Left colon (tissue), 2 donors: ENCODE results near the gene TRNP1. TPM values are rescaled to one million over a fixed set of nuclear protein-coding genes. Genes with fewer than 3 reads are reported as not detected.
A peak's percentile ranks its signal among the peaks of the same experiment; 100 is the strongest.

ENCODE experiments used
- ATAC-seq: fragments of 200-7000 bp; cut with Tn5 transposase; one replicate; pipeline ENCODE4 v1.9.1; 2020; ENCODE audit warnings: mild to moderate bottlenecking, moderate library complexity
- DNase-seq, 2 donors: peaks; one replicate each; pipeline ENCODE4 v3.0.0-alpha.2; 2020
- intact Hi-C, 2 donors: fragments of 100-400 bp; cut with DNase I in 1 of 2; cut with micrococcal nuclease in 1 of 2; formaldehyde crosslinking; loops; one replicate each; pipeline versions ENCODE4 v1.11.2 to v1.14.0; 2022; cut with DNase I, micrococcal nuclease
- total RNA-seq, 2 donors: library from RNA; stranded (reverse); fragmentation: NEBNext Ultra II Directional; extraction: Animal tissue kit (Norgen Biotek cat#: 25700); gene quantifications; one replicate each; pipeline ENCODE4 v1.2.1, GENCODE V29; 2021
- donor health status: DM: no; HTN: no; CAD: no.
- donor health status: DM: yes; HTN: yes; CAD: no.

TRNP1 gene
- total RNA-seq, 2 donors from 2014 or later = 1.3 to 3.0 TPM

DNA sequence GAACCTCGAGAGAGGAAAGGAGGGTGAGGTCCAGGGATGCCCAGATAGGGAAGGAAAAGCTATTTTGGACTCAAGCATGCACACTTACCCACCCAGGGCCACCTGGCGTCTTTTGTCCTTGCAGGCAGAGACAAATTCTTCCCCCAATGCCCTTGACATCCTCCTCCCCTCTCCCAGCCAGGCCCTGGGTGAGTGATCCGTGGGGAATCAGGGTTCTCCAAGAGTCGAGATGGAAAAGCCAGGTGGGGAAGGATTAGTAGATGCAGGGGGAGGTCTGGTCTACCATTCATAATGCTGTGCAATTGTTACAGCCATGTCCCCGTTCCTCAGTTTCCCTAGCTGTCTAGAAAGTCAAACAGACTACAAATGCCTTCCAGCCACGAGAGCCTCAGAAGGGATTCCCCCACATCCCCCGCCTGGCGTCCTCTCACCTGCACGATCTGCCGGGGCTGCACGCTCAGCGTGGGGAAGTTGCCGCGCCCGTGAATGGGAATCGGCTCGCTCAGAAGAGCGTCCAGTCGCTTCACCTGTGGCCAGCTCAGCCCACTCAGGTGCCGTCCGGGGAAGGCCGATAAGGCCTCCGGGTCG, 18.6 kb downstream of the TRNP1 start:
- DNase-seq = no peak
- no peak for ATAC-seq

DNA sequence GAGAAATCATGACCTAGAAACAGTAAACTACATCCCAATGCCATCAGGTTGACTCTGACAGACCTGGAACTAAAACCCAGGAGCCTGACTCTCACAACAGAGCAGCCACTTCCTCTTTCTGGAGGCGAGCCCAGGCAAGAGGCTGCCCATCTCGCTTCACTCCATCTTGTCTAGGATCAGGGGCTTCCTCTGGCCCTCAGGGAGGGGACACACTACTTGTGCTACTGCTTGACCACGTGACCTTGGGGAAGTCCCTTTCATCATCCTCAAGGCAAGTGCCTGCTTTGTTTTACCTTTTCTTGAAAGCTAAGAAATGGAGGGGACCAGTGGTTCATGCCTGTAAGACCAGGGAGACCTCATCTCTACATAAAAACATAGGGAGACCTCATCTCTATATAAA, 21.8 kb downstream of the TRNP1 start:
- ATAC-seq (no peak), DNase-seq (no peak)
- intact Hi-C loops = no loop called here

More for the DNA sequence above, 18.6 kb downstream of the TRNP1 start:
- intact Hi-C loops = no loop called here

DNA sequence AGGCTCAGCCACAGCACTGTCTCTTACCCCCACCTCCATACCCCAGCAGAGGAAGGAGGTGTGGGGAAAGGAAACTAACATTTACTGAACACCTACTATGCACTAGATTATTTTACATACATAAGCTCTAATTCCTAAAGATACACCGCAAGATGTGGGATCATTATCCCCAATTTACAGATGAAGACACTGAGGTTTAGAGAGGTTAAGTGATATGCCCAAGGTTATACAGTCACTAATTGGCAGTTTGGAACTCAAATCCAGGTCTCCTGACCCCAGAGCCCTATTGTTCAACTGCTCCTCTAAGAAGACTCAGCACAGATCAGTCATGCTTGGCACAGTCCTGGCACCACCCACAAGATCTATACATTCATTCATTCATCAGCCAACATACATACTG, 22.9 kb downstream of the TRNP1 start:
- DNase-seq (no peak), ATAC-seq (no peak)
- intact Hi-C loops = no loop called here

DNA sequence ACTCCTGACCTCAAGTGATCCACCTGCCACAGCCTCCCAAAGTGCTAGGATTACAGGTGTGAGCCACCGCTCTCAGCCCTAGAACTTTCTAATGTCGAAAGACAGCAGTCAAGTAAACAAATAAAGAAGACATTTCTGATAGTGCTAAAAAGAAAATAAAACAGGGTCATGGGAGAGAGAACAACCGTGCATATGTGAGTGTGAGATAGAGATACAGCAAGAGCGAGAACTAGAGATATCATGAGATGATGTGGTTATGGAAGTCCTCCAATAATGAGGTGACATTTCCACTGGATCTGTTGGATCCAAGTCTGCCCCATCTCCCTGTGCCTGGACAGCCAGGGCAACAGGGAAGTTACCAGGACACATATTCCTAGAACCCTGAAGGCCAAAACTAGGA, 23.7 kb downstream of the TRNP1 start:
- DNase-seq (no peak), ATAC-seq (no peak)
- intact Hi-C loops = no loop called here

DNA sequence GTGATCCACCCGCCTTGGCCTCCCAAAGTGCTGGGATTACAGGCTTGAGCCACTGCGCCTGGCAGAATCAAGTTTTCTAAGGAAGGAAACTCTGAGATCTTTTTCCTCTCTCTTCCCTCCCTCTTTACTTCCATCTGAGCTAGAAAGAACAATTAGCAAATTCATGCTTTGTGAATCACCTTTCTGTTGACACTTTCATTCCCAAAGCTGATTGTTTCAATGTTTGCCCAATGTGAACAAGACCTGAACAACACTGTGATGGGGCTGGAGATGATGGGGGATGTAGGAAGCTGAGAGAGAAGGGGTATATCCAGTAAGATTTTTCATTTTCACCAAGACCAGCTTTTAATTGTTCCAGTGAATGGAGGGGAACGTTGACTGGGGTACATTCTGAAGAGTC, 24.8 kb downstream of the TRNP1 start:
- no peak for ATAC-seq
- no peak for DNase-seq
- intact Hi-C loops = no loop called here

DNA sequence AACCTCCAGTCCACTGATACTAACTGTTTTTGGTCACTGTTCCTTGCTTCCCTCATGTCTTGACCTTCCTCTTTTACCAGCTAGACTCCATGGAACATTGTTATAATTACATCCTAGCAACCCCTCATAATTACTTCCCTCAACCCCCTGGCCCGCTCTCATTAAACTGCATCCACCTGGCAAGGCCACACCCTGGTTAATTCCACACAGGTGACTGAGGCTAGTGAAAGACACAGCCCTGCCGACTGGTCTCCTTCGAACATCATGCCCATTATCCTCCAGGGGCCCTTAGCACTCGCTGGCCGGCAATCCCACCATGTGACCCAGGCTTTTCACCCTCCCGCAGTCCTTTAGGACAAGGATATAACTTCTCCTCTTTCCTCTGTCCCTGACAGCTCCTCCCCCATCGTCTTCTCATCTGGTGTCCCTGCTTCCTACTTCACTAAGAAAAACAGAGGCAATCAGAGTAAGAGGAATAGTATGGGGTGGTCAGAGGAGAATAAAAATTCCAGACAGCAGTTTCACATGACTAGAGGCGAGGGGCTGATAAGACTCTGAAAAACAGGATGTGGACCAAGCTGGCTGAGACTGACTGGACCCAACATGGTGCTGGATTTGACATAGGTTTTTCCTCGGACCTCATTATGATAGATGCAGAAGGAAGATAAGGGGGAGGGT, 28.0 kb downstream of the TRNP1 start:
- intact Hi-C loops = no loop called here
- ATAC-seq (peak; percentile 77), DNase-seq (no peak)

DNA sequence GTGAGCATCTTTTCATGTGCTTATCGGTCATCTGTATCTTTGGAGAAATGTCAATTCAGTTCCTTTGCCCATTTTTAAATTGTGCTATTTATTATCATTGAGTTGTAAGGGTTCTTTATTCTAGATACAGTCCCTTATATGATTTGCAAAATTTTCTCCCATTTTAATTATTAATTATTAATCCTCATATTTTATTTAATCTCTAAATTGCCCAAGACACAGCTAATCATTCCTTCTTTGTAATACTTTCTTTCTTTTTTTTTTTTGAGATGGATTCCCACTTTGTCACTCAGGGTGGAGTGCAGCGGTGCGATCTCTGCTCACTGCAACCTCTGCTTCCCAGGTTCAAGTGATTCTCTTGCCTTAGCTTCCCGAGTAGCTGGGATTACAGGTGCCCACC, 32.2 kb downstream of the TRNP1 start:
- no peak for DNase-seq
- no peak for ATAC-seq
- intact Hi-C loops = no loop called here

DNA sequence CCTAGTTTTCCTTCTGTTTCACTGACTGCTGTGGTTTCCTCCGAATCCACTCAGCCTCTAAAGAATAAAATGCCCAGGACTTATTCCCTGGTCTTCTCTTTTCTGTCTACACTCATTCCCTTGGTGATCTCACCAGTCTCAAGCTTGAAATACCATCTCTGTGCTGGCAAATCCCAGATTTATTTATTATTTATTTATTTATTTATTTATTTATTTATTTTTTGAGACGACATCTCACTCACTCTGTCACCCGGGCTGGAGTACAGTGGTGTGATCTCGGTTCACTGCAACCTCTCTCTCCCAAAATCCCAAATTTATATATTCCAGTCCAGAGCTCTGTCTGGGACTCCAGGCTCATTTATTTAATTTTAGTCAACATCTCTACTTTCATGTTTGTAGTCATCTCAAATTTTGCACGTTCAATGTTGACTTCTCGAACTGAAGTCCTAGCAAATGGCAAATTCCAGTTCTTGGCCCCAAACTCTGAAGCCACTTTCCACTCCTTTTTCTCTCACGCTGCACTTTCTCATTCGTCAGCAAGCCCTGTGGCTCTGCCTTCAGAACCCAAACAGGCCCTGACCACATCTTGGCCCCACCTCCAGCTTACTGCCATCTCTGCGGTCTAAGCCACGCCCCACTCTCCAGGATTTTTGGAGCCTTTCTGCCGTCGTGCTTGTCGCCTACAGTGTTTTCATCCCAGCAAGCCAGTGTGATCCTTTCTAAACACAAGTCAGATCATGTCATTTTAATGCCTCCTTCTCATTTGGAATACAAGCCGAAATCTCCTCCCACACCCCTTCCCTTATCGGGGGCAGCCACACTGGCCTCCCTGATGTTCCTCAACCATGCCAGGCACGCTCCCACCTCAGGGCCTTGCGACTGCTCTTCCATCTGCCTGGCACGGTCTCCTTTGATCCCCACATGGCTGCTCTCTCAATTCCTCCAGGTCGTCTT, 33.4 kb downstream of the TRNP1 start:
- intact Hi-C loops = no loop called here
- ATAC-seq (no peak), DNase-seq (no peak)

DNA sequence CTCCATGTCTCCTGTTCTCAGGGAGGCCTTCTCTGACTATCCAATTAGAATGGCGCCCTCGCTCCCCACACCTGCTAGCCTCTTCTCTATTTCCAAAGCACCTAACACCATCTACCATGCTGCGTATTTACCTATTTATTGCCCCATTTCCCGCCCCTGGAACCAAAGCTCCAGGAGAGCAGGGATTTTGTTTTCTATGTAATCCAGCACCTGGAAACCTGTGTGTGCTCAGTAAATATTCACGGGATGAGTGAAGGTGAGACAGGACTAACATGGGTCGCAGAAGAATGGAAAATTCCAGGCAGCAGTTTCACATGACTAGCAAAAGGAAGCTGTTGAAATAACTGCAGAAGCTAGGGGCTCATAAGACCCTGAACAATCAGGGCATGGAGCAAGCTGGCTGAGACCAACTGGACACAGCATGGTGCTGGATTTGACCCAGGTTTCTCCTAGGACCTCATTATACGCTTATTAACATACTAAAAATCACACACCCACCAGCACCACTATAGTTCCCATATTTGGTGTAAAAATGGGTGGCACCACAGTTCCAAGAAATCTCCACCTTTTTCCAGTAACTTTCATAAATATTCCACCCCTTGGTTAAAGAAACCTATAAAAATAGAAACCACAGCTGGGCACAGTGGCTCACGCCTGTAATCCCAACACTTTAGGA, 34.2 kb downstream of the TRNP1 start:
- intact Hi-C loops = no loop called here
- ATAC-seq (no peak), DNase-seq (no peak)

DNA sequence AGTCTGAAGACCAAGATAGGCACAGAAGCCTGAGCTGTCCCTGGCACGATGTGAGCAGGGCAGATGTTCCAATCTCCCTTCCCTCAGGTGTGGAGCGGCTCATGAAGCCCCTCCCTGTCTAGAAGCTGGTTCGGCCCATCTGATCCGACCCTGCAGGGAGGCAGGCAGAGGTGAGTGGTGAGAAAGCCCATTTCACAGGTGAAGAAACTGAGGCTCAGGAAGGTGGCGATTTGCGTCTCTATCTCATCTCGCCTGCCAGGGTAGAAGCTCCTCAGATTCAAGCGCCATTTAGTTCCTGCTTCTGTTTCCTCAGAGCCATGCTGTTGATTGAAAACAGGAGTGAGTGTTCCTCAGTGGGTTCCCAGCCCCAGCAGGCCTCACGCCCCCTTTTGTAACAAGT, 36.0 kb downstream of the TRNP1 start:
- intact Hi-C loops = no loop called here
- DNase-seq (no peak), ATAC-seq (no peak)

DNA sequence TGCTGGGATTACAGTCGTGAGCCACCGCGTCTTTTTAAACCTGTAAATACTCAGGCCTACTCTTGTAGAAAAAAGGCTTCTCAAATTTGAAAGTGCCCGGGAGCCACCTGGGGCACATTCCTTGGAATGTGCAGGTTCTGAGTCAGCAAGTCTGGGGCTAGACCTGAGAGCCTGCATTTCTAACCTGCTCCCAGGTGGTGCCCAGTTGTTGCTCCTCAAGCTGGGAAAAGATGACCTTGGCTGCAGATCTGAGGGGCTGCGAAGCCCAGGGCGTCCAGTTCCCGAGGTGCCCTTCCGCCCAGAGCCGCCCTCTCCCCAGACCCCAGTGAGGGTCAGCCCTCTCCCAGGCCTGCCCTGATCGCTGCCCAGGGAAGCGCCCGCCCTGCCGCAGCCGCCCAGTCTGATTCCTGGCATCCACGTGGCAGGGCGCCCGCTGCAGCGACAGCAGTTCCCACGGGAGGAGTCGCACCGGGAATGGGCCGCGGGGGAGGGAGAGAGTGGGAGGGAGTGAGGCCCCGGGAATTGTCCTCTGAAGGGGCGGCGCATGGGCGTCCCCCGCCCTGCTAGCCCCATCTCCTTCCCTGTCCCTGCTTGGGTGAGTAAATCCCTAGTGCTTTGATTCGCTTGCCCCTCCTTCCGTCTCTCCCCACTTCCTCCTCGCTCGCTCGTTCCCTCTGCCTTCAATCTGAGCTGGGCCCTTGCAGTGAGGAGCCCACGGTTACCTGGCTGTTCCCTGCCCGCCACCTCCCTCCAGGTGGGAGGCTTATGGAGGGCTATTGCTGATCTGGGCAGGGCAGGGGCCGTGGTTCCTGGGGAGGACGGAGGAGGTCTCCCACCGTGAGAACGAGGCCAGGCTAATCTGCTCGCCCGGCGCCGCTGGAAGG, 38.0 kb downstream of the TRNP1 start:
- intact Hi-C loops = no loop called here
- ATAC-seq = peak; percentile 89
- DNase-seq = peak; percentile 87 to 92

DNA sequence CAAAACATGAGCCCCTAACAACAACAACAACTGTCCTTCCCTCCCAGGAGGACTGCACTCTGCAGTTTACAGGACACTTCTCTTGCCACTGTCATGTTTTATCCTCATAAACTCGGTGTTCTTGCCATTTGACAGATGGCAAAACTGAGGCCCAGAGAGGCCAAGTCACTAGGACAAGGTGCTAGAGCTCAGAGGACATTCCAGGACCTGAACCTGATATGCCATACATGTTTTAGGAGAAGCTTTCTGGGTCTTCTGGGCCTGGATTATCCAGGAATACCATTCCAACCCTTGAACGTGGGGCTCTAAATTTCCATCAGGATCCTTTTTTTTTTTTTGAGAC, 38.6 kb downstream of the TRNP1 start:
- ATAC-seq = no peak
- intact Hi-C loops = no loop called here
- no peak for DNase-seq

DNA sequence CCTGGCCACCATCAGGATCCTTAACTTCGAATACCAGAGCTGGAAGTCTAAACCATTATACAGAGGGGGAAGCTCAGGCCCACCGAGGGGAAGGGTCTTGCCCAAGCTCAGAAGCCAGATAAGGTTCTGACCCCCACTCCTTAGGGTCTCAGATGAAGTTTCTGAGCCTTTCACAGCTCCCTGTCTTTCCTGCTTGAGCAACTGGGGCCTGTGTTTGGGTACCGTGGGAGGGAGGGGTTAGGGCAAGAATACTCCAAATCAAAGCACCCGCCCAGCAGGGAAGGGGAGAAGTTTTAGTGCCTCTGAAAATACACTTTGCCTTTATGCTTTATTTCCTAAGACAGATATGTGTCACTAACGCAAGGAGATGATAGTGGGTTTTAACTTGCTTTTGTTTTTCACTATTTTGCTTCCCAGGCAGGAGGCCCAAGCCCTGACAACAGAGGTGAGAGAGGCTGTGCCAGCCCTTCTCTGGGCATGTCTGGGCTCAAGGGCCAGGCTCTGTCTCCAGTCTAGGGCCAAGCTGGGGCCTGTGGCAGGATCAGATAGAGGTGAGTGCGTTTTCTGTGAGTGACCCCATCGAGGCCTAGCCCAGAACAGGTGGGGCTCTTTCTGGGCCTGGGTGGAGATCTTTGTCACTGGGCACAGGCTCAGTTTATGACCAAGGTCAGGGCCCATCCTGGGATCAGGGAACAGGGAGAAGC, 39.7 kb downstream of the TRNP1 start:
- ATAC-seq (peak; percentile 73), DNase-seq (peak in 1 of 2 donors; percentile 62)
- intact Hi-C loops = no loop called here

DNA sequence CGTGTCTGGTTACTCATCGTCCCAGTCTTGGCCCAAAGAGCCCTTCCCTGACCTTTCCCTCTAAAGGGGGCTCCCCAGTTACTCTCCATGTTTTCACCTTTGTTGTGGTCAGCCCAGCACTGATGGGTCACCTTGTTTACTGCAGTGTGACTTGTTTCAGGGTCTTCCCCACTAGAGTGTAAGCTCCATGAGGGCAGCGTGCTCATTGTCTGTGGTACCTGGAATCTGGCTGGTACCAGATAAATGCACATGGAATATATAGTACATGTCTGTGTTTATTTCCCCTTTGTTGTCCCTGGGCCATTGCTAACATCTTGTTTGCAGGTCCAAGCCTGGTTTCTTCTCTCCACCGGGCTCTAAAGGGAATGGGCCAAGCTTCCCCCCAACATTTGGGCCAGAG, 41.9 kb downstream of the TRNP1 start:
- ATAC-seq = no peak
- no peak for DNase-seq
- intact Hi-C loops = no loop called here

DNA sequence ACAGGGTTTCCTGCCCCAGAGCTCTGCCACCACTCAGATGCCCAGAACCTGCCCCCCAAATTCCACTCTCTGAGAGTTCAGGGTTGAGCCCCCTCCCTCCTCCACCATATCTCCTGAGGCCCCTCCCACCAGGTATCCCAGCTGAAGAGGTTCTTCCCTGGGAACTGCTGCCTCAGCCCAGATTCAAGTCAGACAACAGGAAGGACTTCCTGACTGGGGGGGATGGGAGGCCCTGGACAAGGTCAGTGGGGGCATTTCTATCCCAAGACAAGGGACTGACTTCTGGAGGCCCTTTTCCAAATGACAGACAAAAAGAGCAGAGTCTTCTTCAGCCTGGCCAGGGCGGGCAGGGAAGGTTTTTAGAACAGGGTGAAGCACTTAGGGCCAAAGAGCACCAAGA, 43.2 kb downstream of the TRNP1 start:
- ATAC-seq = no peak

DNA sequence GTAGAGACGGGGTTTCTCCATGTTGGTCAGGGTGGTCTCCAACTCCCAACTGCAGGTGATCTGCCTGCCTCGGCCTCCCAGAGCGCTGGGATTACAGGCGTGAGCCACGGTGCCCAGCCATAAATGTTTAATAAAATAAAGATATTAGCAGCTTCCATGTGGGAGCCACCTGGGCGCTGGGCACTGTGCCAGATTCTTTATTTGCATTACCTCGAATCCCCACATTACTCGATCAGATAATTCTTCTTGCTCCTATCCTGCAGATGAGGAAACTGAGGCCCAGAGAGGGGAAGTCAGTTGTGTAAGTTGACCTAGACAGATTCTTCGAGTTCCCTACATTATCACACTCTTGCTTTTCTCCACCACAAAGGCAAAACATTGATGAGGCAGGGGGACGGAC, 44.0 kb downstream of the TRNP1 start:
- intact Hi-C loops = no loop called here

More for the DNA sequence above, 43.2 kb downstream of the TRNP1 start:
- DNase-seq = no peak
- intact Hi-C loops = no loop called here

DNA sequence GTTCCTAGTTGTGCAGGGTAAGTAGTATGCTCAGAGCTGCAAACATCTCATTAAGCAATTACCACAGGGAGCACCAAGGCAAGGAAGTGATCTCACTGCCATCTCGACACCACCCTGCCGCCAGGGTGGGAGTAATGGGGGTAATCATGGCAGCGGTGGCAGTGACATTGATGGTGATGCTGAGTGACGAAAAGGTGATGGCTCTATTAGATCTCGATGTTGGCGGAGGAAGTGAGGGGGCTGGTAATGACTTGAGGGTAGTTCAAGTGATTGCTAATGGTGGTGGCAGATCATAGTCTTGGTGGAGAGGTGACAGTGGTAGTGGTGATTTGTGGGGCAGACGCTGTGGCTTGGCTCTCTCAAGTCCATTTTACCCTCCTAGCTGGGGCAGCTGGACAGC, 44.5 kb downstream of the TRNP1 start:
- no peak for ATAC-seq
- no peak for DNase-seq
- intact Hi-C loops = no loop called here

More for the DNA sequence above, 44.0 kb downstream of the TRNP1 start:
- ATAC-seq (no peak), DNase-seq (no peak)

DNA sequence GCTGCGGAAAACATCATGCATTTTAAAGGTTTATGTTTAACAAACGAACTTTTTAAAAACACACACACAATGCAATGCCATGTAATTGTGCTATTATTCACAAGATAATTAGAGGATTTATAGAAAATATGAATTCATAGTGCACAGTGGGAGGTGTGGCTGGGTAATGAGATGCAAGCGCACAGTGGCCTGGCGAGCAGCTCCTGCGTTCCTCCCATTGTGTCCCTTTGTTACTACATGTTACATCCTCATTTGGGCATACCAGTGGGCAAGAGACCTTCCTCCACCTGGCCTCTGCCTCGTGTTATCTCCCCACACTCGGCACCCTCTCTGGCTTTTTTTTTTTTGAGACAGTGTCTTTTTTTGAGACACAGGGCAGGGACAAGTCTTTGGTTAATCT, 49.2 kb downstream of the TRNP1 start:
- ATAC-seq (no peak), DNase-seq (no peak)
- intact Hi-C loops = no loop called here
